ENCODE measurements around the gene ITGBL1. TPM values are rescaled to one million over a fixed set of nuclear protein-coding genes. Genes with fewer than 3 reads are reported as not detected.

The ITGBL1 gene
- total and polyA plus RNA-seq, 2 of the 8 experiments (the other 6 are each of a cell fraction or from before 2014, with no cell fraction given), result not detected

DNA sequence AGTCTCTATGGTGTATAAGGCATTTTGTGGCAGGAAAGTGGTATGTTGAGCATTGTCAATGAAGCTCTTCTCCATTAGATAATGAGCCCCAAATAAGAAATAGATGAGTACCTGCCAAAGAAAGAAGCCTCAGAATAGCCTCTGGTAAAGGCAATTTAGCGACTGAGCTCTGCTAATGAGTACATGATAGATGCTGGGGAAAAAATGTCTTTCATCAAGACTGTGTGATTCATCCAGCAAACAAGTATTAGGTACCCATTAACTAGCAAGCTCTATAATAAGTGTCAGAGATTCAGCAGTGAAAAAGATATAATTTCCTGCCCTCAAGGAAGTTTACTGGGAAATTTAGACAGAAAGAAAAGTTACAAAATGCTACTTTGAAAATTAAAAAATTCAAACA is 294.6 kb downstream of the ITGBL1 start:
- H3K4ac ChIP-seq (replicated peaks; ENCODE audit: insufficient read length, low read depth, low read length), result no peak overlapping the region
- H4K91ac ChIP-seq (replicated peaks; ENCODE audit: insufficient read length, low read length), result no peak overlapping the region
- H4K5ac ChIP-seq (ENCODE audit: insufficient read length, low read depth, low read length), result no peak overlapping the region
- no peak overlapping the region for H3K56ac ChIP-seq (replicated peaks; ENCODE audit: insufficient read length, low read depth, low read length)
- H2BK120ac ChIP-seq (replicated peaks; ENCODE audit: low read depth, low read length), result no peak overlapping the region
- no peak for DNase-seq (ENCODE audit: low read depth in 1 of 2, low spot score in 2 of 2)
- no peak overlapping the region for H3K23ac ChIP-seq (ENCODE audit: insufficient read length)
- POLR2A ChIA-PET (ENCODE audit: partially characterized antibody), result no interaction called here
- no peak overlapping the region for H2BK5ac ChIP-seq (ENCODE audit: low read depth, low read length)
- H3K9me3 ChIP-seq (ENCODE audit: insufficient read depth in 2 of 2, low read depth in 1 of 2, low read length in 1 of 2), result no peaks in the 10 kb centered on the region
- no peak overlapping the region for H3K9ac ChIP-seq (replicated peaks in 1 of 4; ENCODE audit: extremely low read depth in 1 of 4, low read depth in 3 of 4, low read length in 3 of 4)
- H3K27ac ChIP-seq (ENCODE audit: low read depth, low read length), result no peak overlapping the region
- WGBS, 2 experiments (ENCODE audit: extremely low coverage in 1 of 2, insufficient coverage in 1 of 2, insufficient read length in 1 of 2, insufficient replicate concordance in 2 of 2, low coverage in 1 of 2, low lambda C conversion rate in 2 of 2, missing lambda C conversion rate in 1 of 2), result 89% methylated on average over 1 of the region's 1 CpG; no CpG with 5 or more reads in 1 of the 2 experiments
- no peaks in the 10 kb centered on the region for H4K20me1 ChIP-seq (replicated peaks in 1 of 2; ENCODE audit: control insufficient read depth in 1 of 2, insufficient read depth in 2 of 2, low read length in 2 of 2)
- no peak overlapping the region for H2AFZ ChIP-seq (ENCODE audit: low read length)
- H3K4me1 ChIP-seq (replicated peaks in 1 of 4; ENCODE audit: control insufficient read depth in 3 of 4, insufficient read depth in 4 of 4, low read length in 3 of 4), result no peaks in the 10 kb centered on the region; a peak in 1 of 7 replicates
- no peaks in the 10 kb centered on the region for H3K27me3 ChIP-seq (replicated peaks in 1 of 4; ENCODE audit: control insufficient read depth in 3 of 4, extremely low read depth in 1 of 4, insufficient read depth in 3 of 4, low read length in 3 of 4)
- H2AK5ac ChIP-seq (ENCODE audit: low read depth, low read length), result no peak overlapping the region
- H3K18ac ChIP-seq (ENCODE audit: extremely low read depth, low read length), result no peak overlapping the region
- H2BK12ac ChIP-seq (ENCODE audit: low read depth, low read length), result no peak overlapping the region
- TF ChIP-seq RAD21 (IDR thresholded peaks at IDR 0.05 in 1 of 2, conservative IDR thresholded peaks at IDR 0.05 in 1 of 2; ENCODE audit: low read depth in 2 of 2, low read length in 2 of 2) (no peak), TAF7 (optimal IDR thresholded peaks at IDR 0.05; ENCODE audit: borderline replicate concordance, low read depth, low read length) (no peak), CTBP2 (IDR thresholded peaks at IDR 0.05; ENCODE audit: borderline replicate concordance, insufficient read depth, insufficient read length, low read length) (no peak), NANOG (IDR thresholded peaks at IDR 0.05; ENCODE audit: insufficient read depth, low read depth, low read length, poor library complexity, severe bottlenecking) (no peak)
- TF ChIP-seq, protein P1, sequence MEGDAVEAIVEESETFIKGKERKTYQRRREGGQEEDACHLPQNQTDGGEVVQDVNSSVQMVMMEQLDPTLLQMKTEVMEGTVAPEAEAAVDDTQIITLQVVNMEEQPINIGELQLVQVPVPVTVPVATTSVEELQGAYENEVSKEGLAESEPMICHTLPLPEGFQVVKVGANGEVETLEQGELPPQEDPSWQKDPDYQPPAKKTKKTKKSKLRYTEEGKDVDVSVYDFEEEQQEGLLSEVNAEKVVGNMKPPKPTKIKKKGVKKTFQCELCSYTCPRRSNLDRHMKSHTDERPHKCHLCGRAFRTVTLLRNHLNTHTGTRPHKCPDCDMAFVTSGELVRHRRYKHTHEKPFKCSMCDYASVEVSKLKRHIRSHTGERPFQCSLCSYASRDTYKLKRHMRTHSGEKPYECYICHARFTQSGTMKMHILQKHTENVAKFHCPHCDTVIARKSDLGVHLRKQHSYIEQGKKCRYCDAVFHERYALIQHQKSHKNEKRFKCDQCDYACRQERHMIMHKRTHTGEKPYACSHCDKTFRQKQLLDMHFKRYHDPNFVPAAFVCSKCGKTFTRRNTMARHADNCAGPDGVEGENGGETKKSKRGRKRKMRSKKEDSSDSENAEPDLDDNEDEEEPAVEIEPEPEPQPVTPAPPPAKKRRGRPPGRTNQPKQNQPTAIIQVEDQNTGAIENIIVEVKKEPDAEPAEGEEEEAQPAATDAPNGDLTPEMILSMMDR (IDR thresholded peaks at IDR 0.05; ENCODE audit: control extremely low read depth in 1 of 3, insufficient read depth in 1 of 3, low read depth in 1 of 3, low read length in 3 of 3), result no peak
- no peaks in the 10 kb centered on the region for H3K23me2 ChIP-seq (ENCODE audit: low read depth, low read length)
- H2BK20ac ChIP-seq (ENCODE audit: low read length), result no peak overlapping the region
- H3K14ac ChIP-seq (ENCODE audit: insufficient read length), result no peak overlapping the region
- FAIRE-seq, result no peak
- H2BK15ac ChIP-seq (ENCODE audit: low read length), result no peak overlapping the region
- H3K79me2 ChIP-seq (ENCODE audit: control insufficient read depth in 1 of 2, insufficient read depth in 2 of 2, low read length in 2 of 2), result no peaks in the 10 kb centered on the region
- no peak overlapping the region for H4K8ac ChIP-seq (ENCODE audit: extremely low read depth, insufficient read depth, low read length)
- H3K4me2 ChIP-seq (ENCODE audit: insufficient read depth in 1 of 2, low read depth in 2 of 2, low read length in 2 of 2), result no peak overlapping the region
- no peaks in the 10 kb centered on the region for H3K79me1 ChIP-seq (ENCODE audit: low read depth, low read length)
- H3K4me3 ChIP-seq (ENCODE audit: extremely low read depth in 1 of 4, insufficient read depth in 2 of 4, low read depth in 3 of 4, low read length in 4 of 4), result no peak overlapping the region
- CTCF ChIA-PET (ENCODE audit: partially characterized antibody), result no interaction called here
- no peaks in the 10 kb centered on the region for H3K36me3 ChIP-seq (ENCODE audit: control insufficient read depth in 2 of 4, insufficient read depth in 4 of 4, low read length in 3 of 4)
